HG02642 (cell line): ENCODE results near the gene ZNRD2.

Experiments used
- ATAC-seq: cut with Tn5 transposase; IDR thresholded peaks from one replicate; pipeline ENCODE4 v1.9.1; 2021; ENCODE audit warnings: mild to moderate bottlenecking; ENCODE audit not compliant: unreplicated experiment, poor library complexity

Gene ZNRD2

DNA sequence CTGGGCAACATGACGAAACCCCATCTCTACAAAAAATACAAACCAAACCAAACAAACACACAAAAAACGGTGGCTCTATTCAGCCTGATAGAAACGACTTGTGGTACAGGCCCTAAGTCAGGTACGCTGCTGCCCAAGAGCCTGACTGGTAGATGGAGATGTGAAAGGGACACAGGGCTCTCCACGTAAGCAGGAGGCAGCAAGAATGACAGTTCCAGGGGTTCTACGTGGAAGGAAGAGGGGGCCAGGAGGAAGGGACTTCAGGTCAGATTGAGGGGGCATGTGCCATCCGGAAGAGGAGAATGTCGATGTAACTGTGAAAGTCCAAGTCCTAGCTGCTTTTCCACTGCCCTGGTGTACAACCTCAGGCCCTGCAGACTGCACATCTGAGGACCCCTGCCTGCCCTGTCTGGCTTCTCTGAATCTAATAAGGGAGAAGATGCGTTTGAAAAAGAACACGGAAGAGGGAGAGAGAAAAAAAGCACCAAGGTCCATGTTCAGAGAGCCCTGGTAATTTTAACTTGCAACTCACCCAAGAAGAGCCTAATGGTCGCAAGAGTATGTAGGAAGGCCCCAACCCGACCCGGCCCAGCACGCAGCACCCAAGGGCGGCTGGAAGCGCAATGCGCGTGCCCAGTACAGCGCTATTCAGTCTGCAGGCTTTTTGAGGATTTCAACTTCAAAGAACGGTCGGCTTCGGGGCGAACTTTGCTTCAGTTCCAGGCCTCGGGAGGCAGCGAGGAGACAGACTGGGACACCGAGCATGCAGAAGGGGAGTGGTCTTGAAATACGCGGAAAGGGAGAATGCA, 909 bp upstream of the ZNRD2 start:
- peak; percentile 2 for ATAC-seq

DNA sequence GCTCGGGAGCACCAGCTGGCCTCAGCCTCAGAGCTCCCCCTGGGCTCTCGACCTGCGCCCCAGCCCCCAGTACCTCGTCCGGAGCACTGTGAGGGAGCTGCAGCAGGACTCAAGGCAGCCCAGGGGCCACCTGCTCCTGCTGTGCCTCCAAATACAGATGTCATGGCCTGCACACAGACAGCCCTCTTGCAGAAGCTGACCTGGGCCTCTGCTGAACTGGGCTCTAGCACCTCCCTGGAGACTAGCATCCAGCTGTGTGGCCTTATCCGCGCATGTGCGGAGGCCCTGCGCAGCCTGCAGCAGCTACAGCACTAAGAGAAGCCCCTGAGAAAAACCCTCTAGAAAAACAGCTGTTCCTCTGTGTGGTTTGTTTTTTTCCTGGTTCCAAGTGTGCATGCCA, 1.1 kb downstream of the ZNRD2 start:
- ATAC-seq: no peak

DNA sequence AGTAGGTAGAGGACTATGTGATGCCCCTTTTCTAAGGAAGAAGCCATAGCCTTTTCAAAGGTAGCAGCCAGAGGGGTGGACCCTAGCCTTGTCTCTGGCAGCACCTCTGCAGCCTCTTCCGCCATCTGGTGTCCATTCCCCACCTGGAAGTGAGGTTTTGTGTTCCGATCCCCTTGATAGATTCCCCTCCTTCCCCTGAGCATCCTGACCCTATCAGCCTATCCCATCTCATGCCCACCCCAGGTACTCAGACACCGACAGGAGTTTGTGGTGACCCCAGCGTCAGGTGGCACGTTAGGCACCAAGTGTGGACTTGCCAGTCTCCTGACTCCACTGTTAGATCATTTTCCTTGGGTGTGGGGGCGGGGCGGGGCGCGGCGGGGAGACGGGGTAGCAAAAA, 1.7 kb downstream of the ZNRD2 start:
- no peak for ATAC-seq

DNA sequence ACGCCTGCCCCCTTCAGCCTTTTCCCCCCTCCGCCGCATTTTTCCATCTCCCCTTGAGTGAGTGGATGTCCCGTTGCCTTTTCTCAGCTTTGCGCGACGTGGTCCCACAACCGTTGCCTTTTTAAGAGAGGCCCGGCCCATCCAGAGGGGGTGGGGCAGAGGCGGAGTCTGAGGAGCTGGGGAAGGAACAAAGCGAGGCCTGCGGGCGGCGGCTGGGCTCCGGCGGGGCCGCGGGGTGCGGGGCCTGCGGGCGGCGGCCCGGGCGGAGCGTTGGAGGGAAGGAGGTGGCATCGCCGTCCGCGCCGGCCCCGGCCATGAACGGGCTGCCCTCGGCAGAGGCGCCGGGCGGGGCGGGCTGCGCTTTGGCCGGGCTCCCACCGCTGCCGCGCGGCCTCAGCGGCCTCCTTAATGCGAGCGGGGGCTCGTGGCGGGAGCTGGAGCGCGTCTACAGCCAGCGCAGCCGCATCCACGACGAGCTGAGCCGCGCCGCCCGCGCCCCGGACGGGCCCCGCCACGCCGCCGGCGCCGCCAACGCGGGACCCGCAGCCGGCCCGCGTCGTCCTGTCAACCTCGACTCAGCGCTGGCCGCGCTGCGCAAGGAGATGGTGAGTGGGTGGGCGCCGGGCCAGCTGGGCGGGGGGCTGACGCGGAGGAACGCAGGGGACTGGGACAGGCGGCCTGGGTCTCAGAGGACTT, 2.2 kb downstream of the ZNRD2 start, which contains the start of gene FAM89B:
Gene FAM89B, plus strand, starts transcription at position 183 of the 696 bp plus-strand sequence. Its CDS starts 132 bp downstream, at position 315.
- no peak for ATAC-seq

DNA sequence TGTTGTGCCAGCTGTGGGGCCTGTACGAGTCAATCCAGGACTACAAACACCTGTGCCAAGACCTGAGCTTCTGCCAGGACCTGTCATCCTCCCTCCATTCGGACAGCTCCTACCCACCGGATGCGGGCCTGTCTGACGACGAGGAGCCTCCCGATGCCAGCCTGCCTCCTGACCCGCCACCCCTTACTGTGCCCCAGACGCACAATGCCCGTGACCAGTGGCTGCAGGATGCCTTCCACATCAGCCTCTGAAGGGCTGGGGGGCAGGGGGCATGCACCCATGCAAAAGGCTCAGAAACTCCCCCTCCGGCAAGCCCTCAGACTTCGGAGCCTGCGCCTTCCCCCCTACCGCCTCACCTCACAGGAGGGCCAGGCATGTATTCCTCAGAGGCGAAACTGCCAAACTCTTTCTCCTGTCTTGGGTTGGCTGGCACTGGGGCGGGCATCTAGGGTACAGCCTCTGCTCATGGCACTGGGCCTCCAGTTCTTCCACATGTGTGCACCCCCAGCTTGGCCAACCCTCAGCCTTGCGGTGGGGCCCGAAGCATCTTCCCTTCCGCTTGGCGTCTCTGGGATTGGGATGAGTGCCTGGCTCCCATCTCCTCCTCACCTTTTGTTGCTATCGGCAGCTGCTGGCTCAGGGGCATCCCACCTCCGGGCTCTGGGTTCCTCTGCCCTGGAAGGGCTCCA, 3.3 kb downstream of the ZNRD2 start:
- no peak for ATAC-seq

DNA sequence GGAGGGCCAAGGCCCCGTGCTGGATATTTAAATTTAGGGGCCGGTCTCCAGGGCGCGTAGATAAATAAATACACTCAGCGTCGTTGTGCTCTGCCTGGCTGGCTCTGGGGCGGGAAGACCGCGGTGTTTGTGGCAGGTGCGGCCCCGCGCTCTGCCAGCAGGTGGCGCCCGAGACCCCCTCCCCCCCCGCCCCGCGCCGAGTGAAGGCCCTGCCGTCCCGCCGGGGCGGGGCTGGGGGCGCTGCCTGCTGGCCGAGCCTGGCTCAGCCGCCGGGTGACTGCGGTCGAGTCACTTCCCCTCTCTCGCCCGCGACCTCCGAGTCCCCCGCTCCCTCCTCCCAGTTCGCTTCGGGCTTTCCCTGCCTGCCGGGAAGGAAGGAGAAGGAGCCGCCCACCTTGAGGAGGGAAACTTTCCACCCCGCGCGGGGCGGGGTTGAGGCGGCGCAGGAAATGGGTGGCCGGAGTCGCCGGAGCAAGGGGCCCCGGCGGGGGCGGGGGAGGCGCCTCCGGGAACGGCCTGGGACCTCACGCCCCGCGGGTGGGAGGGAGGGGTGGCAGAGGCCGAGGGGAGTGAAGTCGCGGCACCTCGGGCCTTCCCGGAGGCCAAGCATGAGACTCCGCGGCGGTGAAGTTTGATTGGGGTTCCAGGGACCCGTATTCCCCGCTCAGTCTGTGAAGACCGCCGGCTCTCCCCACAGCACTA, 4.0 kb downstream of the ZNRD2 start:
- ATAC-seq: peak; percentile 38

DNA sequence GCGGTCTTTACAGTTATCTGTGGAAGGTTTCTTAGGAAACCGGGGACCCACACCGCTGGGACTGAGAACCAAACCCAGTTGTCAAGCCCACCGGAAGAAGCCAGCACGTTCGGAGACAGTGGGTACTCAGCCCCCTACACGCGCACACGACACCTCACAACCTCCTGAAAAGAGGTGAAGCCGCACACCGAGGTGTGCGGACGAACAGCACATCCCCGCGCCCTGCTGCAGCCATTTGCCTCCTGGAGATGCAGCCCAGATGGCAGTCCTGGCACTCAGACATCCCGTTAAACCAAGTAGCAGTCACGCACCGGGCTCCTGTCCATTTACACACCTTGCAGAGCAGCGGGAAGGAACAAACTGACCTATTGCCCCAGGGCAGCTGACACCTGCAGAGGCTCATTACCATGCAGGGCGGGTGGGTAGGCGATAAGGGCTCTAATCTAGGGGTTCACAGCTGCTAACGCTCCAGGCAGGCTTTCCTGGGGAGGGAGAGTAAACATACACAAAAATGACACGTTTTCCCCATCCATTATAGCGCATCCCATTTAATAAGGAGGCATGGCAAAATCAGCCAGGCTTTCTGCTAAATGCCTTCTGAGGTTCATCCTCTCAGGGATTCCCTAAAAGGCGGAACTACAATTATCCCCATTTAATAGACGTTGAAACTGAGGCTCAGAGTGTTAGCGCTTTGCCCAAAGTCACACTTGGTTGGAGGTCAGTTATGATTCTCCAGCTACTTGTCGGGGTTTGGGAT, 4.7 kb downstream of the ZNRD2 start:
- ATAC-seq: no peak

DNA sequence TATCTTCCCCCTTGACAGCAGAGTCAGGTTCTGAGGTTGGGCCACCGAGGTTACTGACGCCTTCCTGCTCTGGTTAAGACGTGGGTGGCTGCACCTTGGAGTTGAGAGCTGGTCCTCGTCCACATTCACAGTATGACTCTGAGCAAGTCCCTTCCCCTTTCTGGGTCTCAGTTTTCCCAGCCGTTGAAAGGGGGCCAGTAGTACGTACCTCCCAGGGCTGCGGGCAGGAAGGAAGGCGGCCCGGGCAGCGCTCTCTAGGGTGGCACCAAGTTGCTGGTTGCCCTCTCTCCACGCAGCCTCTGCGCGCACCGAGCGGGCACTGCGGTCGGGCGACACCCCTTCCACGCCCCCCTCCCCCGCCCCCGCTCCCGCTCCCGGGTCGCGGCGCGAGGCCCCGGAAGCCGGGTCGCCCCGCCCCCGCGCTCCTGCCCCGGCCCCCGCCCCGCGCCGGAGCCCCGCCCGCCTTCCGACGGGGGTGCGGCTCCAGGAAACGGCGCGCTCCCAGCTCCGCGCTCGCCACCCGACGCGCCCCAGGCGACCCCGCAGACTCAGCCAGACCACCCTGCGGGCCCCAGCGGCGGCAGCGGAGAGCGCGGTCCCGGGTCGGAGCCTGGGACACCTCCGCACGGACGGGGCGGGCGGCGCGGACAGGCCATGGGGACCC, 5.4 kb downstream of the ZNRD2 start, which contains the start of gene EHBP1L1:
Gene EHBP1L1, plus strand, starts transcription at position 486 of the 664 bp plus-strand sequence. CDS start 250 bp downstream, outside the sequence.
- ATAC-seq: peak; percentile 26

DNA sequence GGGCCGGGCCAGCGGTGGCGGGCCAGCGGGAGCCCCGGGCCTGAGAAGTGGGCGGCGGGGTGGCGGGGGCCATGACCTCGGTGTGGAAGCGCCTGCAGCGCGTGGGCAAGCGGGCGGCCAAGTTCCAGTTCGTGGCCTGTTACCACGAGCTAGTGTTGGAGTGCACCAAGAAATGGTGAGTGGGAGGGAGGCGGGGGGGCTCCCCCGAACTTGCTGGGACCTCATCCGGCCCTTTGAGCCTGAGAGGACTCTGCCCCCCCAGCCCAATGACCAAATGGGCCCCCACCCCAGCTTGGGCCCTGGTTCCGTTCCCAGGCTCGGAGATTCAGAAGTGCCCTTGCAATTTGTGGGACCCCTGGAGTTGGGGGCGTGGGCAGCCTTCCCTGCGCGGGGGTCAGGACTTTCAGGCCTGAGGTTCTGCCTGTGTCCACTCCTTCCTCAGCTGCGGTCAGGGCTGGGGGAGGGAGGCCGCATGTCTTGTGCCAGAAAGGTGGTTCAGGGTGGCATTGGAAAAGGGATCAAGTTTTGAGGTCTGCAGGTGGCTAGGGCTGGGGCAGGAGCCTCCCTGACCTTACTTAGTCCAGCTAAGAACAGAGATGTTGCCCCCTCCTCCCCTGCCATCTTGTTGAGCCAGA, 6.1 kb downstream of the ZNRD2 start:
- ATAC-seq: no peak

DNA sequence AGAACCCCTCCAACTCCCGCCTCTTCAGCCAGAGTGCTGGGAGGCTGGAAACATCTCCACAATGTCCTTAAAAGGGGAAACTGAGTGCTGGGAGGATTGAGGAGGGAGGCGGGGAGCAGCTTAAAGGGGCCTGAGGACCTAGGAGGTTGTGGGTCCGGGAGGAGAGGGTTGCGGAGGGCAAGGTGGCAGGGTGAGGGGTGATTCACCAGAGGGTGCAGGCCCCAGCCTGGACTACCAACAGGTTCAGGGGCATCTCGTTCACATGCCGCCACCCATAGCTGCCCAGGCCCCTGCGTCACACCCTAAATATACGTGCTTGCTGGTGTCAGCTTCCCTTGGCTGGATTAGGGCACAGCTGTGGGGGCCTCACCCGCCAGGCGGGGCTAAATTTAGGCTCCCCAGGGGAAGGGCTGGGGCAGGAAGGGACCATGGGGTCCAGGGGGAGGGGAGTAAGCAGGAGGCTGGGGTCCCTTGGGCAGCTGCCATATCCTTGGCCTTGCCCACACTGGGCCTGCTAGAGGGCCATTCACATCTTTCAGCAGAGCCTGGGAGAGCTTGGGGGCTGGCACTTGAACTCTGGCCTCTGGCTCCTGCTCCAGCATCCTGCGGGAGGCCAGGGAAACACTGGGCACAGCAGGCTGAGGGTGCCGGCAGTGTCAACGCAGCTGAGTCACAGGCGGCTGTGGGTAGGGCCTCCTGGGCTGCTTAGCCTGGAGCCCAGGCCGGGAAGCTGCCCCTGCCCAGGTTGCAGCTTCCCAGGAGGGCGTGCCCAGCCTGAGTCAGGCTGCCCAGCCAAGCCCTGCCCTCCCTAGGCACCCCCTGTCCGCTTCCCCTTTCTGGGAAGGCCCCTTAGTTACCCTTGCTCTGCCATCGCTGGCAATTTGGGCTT, 6.8 kb downstream of the ZNRD2 start:
- ATAC-seq: no peak

DNA sequence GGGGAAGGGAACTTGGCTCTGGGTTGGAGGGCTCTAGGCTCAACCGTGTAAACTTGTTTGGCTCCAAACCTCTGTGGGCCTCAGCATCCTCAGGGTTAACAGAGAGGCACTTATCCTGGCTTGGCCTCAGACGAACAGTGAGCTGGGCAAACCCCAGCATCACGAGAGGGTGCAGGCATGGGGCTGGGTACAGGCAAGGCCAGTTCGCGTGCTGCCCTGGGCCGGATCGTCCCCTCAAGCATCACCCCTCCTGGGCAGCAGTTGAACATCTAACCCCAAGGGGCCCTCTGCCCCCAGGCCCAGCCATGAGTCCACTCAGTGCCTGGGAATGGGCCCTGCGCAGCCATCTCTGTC, 7.5 kb downstream of the ZNRD2 start:
- no peak for ATAC-seq

DNA sequence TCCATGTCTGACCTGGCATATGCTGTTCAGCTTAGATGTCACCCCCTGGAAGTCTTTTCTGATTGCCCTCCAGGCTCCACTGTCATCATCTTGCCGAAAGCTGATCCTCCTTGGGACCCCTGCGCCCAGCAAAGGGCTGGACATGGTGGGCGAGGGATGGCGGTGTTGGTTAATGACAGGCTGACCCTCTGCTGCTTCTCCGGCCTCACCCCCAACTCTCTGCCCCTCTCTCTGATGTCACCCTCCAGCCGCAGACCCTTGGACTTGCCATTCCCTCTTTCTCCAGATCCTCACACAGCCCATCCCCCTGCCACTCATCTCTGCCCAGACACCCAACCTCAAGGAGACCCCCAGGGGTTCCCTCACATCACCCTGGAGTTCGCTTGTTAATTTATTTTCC, 7.9 kb downstream of the ZNRD2 start:
- no peak for ATAC-seq

DNA sequence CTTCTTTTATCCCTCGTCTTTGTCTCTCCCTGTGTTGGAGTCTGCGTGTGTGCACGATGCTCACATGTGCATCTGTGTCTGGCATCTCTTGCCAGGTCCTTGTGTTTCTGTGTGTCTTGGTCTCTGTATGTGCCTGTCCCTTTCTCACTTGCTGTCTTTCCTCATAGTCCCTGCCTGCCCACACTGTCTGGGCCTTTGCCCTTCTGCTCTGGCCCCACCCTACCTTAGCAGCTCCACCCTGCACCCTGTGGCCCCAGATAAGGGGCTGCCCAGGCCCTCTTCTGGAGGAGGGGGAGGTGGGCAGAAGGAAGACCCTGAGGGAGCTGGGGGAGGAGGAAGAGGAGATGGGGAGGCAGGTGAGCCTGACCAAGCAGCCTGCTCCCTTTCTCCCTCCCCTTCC, 8.4 kb downstream of the ZNRD2 start:
- no peak for ATAC-seq

DNA sequence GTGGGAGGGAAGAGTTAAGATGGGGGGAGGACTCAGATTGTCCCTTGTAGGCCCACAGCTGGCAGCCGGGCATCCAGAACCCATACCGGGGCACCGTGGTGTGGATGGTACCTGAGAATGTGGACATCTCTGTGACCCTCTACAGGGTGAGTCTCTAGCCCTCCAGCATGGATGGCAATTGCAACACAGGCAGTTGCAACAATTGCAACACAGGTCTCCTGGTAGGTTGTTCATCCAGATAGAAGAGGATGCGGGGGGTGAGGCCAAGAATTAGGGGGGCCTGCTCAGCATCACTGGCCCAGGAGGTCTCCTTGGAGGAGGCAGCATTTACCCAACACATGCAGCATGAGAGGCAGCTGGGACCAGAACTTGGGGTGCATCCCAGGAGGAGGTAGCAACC, 9.0 kb downstream of the ZNRD2 start:
- no peak for ATAC-seq

DNA sequence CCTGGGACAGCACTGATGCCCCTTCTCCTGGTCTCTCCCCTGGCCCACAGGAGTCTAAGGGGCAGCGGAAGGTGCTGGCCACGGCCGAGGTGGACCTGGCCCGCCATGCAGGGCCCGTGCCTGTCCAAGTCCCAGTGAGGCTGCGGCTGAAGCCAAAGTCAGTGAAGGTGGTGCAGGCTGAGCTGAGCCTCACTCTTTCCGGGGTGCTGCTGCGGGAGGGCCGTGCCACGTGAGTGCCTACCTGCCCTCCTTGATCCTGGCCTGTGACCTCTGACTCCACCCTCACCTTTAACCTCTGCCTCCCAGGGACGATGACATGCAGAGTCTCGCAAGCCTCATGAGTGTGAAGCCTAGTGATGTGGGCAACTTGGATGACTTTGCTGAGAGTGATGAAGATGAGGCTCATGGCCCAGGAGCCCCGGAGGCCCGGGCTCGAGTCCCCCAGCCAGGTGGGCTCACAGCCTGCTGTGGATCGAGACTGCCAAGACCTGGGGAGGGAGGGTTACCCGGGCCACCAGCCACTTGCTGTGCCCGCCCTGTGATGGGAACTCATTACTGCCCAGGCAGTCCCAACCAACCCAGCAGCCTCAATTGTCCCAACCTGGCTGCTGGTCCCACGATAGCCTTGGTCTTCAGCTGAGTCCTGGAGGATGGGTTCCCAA, 9.9 kb downstream of the ZNRD2 start:
- ATAC-seq: no peak

DNA sequence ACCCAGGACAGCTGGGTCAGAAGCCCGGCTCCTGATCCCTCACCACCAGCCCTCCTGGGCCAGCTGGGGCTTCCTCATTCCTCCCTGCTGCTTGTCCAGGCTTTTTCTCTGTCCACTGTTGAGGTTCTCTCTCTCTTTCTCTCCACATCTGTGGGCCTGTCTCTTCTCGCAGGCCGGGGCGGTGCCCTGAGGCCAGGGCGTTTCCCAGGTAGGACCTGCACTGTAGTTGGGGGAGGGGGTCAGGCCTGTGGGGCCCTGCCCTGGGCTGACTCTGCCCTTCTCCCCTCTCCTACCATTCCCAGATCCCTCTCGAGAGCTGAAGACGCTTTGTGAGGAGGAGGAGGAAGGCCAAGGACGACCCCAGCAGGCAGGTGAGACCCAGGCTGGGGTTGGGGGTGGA, 10.5 kb downstream of the ZNRD2 start:
- no peak for ATAC-seq

DNA sequence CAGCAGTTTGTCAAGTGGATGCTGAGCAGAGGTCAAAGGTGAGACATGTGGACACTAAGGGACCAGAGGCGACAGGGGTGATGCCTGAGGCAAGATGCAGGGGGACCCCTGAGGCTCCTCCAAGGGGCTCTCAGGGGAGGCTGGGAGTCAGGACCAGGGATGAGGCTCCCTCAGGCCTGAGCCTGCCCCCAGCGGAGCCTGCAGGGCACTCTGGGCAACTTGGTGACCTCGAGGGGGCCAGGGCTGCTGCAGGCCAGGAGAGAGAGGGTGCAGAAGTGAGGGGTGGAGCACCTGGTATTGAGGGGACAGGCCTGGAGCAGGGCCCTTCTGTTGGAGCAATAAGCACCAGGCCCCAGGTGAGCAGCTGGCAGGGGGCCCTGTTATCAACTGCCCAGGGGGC, 11.7 kb downstream of the ZNRD2 start:
- ATAC-seq: no peak
